ENCODE data around the gene GALT.
A peak's percentile ranks its signal among the peaks of the same experiment; 100 is the strongest.
"Not testable (repeated sequence)": the region's sequence is repeated elsewhere in the genome, so short reads cannot be mapped to it uniquely, and the experiment has no call there.

GALT gene

DNA sequence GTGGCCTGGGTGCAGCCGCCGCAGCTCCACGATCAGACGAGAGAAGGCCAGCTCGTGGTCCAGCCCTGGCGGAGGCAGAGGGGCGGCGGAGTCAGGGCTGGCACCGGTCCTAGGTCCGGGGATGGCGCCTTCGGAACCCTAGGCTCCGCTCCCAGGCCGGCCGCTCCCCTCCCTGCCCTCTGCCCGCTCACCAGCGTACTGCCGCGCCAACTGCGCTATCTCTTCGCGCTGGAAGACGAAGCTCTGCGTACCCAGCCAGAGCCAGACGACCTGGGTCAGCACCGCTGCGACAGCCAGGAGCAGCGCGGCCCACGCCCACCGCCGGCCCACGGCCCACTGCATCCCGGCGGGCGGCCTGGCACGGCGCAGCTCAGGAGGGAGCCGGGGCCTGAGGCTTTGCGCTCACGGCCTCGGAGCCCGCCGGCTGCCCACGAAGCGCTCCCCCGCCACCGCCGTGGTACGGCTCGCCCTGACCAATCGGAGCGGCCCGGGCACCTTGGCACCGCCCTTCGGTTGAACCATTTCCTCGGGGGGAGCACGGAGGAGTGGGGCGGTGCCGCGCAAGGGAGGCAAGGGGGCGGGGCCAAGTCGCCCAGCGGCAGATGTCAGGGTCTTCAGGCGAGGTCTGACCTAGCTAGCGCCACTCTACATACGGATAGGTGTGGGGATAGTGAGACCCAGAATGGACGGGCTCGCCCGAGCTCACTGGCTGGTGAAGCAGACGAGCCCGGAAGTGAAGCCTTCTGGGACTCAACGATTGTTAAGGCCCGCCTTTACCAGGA, 8.9 kb upstream of the GALT start, which contains the start of gene SIGMAR1:
SIGMAR1 (minus strand) TSS at position 432 of the 782 bp plus-strand sequence; CDS start at position 342, 90 bp downstream.
- Histone ChIP-seq H3K27ac (ENCODE audit: insufficient read depth, low read depth, low read length, poor library complexity, severe bottlenecking) (no peak within 1 kb of the TSS), H3K9me3 (ENCODE audit: control insufficient read depth, low read length) (no peaks in the 10 kb centered on the region), H3K4me1 (ENCODE audit: control insufficient read depth, insufficient read depth, low read length) (peaks cover 11% of the 10 kb centered on the region), H3K4me3 (ENCODE audit: insufficient read depth, low read depth, low read length) (peak within 1 kb of the TSS; percentile 66), H3K36me3 (ENCODE audit: control insufficient read depth, insufficient read depth, low read length) (no peaks in the 10 kb centered on the region), H3K27me3 (ENCODE audit: control insufficient read depth, insufficient read depth, low read length, poor library complexity, severe bottlenecking) (peaks cover 7% of the 10 kb centered on the region)
- 1% methylated on average over 74 of the region's 74 CpGs for WGBS, 2 experiments

DNA sequence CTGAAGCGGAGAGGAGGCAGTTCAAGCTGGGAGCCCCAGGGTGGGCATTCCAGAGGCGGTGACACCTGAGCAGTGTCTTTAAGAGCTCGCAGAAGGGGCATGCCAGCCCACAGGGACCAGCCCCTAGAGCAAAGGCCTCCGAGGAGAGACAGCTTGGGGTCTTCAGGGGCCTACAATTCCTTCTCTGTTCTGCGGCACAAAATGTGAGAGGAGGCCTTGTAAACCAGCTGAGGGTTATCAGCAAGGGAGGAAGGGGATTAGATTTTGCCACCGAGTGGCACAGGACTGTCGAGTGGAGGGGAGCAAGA, 8.4 kb upstream of the GALT start:
- Histone ChIP-seq H3K4me1 (ENCODE audit: control insufficient read depth, insufficient read depth, low read length) (peaks cover 11% of the 10 kb centered on the region), H3K27ac (ENCODE audit: insufficient read depth, low read depth, low read length, poor library complexity, severe bottlenecking) (no peak overlapping the region), H3K36me3 (ENCODE audit: control insufficient read depth, insufficient read depth, low read length) (no peaks in the 10 kb centered on the region), H3K9me3 (ENCODE audit: control insufficient read depth, low read length) (no peaks in the 10 kb centered on the region), H3K4me3 (ENCODE audit: insufficient read depth, low read depth, low read length) (peak overlapping the region; percentile 66), H3K27me3 (ENCODE audit: control insufficient read depth, insufficient read depth, low read length, poor library complexity, severe bottlenecking) (peaks cover 7% of the 10 kb centered on the region)
- 26% methylated on average over 7 of the region's 7 CpGs for WGBS, 2 experiments

DNA sequence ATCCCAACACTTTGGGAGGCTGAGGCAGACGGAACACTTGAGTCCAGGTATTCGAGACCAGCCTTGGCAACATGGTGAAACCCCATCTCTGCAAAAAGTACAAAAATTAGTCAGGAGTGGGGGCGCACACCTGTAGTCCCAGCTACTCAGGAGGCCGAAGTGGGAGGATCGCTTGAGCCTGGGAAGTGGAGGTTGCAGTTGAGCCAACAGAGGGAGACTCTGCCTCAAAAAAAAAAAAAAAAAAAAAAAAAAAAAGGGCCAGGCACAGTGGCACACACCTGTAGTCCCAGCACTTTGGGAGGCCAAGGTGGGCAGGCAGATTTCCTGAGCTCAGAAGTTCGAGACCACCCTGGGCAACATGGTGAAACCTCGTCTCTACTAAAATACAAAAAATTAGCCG, 7.2 kb upstream of the GALT start:
- H3K4me3 ChIP-seq (ENCODE audit: insufficient read depth, low read depth, low read length); H3K27ac ChIP-seq (ENCODE audit: insufficient read depth, low read depth, low read length, poor library complexity, severe bottlenecking); H3K4me1 ChIP-seq (ENCODE audit: control insufficient read depth, insufficient read depth, low read length); H3K27me3 ChIP-seq (ENCODE audit: control insufficient read depth, insufficient read depth, low read length, poor library complexity, severe bottlenecking); H3K9me3 ChIP-seq (ENCODE audit: control insufficient read depth, low read length); H3K36me3 ChIP-seq (ENCODE audit: control insufficient read depth, insufficient read depth, low read length): not testable (repeated sequence)
- WGBS, 2 experiments = 96 to 97% methylated on average over 8 of the region's 8 CpGs

DNA sequence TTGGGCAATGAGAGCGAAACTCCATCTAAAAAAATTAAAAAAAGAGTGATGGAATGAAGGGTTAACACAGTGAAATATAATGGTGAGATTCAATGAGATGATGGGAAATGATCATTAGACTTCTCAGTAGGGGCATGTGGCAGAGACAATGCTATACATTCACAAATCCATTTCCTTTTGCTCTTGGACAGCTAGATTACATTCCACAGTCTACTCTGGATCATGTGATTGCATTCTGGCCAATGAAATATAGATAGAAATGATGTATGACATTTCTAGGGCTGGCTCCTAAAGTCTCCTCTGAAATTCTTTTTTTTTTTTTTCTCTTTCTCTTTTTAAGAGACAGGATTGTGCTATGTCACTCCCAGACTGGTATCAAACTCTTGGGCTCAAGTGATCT, 3.8 kb upstream of the GALT start:
- H3K27ac ChIP-seq (ENCODE audit: insufficient read depth, low read depth, low read length, poor library complexity, severe bottlenecking) = no peak overlapping the region
- peaks cover 18% of the 10 kb centered on the region for H3K4me1 ChIP-seq (ENCODE audit: control insufficient read depth, insufficient read depth, low read length)
- H3K36me3 ChIP-seq (ENCODE audit: control insufficient read depth, insufficient read depth, low read length) = no peaks in the 10 kb centered on the region
- peaks cover 4% of the 10 kb centered on the region for H3K27me3 ChIP-seq (ENCODE audit: control insufficient read depth, insufficient read depth, low read length, poor library complexity, severe bottlenecking)
- 83 to 89% methylated on average over 1 of the region's 1 CpG for WGBS, 2 experiments
- no peak overlapping the region for H3K4me3 ChIP-seq (ENCODE audit: insufficient read depth, low read depth, low read length)
- H3K9me3 ChIP-seq (ENCODE audit: control insufficient read depth, low read length) = no peaks in the 10 kb centered on the region

DNA sequence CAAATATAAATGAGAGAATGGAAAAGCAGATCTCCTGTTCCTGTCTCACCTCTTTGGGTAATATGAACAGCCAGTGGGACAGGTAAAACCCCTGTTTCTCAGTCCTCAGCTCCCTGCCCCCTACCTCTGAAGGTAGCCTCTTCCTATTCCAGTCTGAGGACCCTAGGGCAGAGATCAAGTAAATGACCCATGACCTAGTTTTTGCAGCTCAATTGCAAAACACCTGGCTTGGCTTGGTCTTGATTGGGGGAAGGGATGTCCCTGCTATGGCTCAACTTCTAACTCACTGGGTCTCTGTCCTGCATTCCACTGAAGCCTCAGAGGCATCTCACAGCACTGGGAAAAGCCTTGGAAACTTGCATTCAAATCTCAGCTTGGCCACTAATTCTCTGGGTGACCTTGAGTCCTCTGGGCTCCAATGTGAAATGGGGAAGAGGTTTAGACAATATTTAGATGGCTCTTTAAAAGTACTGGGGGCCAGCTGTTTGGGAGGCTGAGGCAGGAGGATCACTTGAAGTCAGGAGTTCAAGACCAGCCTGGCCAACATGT, 1.6 kb upstream of the GALT start:
- Histone ChIP-seq H3K9me3 (ENCODE audit: control insufficient read depth, low read length) (no peaks in the 10 kb centered on the region), H3K4me1 (ENCODE audit: control insufficient read depth, insufficient read depth, low read length) (peaks cover 17% of the 10 kb centered on the region), H3K36me3 (ENCODE audit: control insufficient read depth, insufficient read depth, low read length) (peaks cover 7% of the 10 kb centered on the region), H3K4me3 (ENCODE audit: insufficient read depth, low read depth, low read length) (no peak overlapping the region), H3K27ac (ENCODE audit: insufficient read depth, low read depth, low read length, poor library complexity, severe bottlenecking) (no peak overlapping the region), H3K27me3 (ENCODE audit: control insufficient read depth, insufficient read depth, low read length, poor library complexity, severe bottlenecking) (no peaks in the 10 kb centered on the region)

DNA sequence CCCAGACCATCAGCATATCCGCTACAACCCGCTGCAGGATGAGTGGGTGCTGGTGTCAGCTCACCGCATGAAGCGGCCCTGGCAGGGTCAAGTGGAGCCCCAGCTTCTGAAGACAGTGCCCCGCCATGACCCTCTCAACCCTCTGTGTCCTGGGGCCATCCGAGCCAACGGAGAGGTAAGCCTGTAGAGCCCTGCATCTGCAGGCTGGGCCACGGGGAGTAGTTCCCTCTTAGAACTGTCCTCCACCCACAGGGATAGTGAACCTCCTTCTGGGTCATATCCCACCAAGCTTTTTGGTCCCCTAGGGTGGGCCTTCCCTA, 569 bp downstream of the GALT start:
- no peaks in the 10 kb centered on the region for H3K9me3 ChIP-seq (ENCODE audit: control insufficient read depth, low read length)
- peak overlapping the region; percentile 52 for H3K27ac ChIP-seq (ENCODE audit: insufficient read depth, low read depth, low read length, poor library complexity, severe bottlenecking)
- peaks cover 26% of the 10 kb centered on the region for H3K4me1 ChIP-seq (ENCODE audit: control insufficient read depth, insufficient read depth, low read length)
- WGBS, 2 experiments = 6 to 8% methylated on average over 8 of the region's 8 CpGs
- H3K36me3 ChIP-seq (ENCODE audit: control insufficient read depth, insufficient read depth, low read length) = peaks cover 7% of the 10 kb centered on the region
- peak overlapping the region; percentile 49 for H3K4me3 ChIP-seq (ENCODE audit: insufficient read depth, low read depth, low read length)
- H3K27me3 ChIP-seq (ENCODE audit: control insufficient read depth, insufficient read depth, low read length, poor library complexity, severe bottlenecking) = no peaks in the 10 kb centered on the region

DNA sequence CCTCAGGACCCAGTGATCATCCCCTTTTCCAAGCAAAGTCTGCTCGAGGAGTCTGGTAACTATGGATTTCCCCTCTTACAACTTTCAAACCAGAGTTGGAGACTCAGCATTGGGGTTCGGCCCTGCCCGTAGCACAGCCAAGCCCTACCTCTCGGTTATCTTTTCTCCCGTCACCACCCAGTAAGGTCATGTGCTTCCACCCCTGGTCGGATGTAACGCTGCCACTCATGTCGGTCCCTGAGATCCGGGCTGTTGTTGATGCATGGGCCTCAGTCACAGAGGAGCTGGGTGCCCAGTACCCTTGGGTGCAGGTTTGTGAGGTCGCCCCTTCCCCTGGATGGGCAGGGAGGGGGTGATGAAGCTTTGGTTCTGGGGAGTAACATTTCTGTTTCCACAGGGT, 1.2 kb downstream of the GALT start:
- Histone ChIP-seq H3K4me3 (ENCODE audit: insufficient read depth, low read depth, low read length) (peak overlapping the region; percentile 49), H3K9me3 (ENCODE audit: control insufficient read depth, low read length) (no peaks in the 10 kb centered on the region), H3K27me3 (ENCODE audit: control insufficient read depth, insufficient read depth, low read length, poor library complexity, severe bottlenecking) (no peaks in the 10 kb centered on the region), H3K4me1 (ENCODE audit: control insufficient read depth, insufficient read depth, low read length) (peaks cover 32% of the 10 kb centered on the region), H3K27ac (ENCODE audit: insufficient read depth, low read depth, low read length, poor library complexity, severe bottlenecking) (no peak overlapping the region), H3K36me3 (ENCODE audit: control insufficient read depth, insufficient read depth, low read length) (peaks cover 7% of the 10 kb centered on the region)
- WGBS, 2 experiments = 88 to 91% methylated on average over 10 of the region's 10 CpGs

DNA sequence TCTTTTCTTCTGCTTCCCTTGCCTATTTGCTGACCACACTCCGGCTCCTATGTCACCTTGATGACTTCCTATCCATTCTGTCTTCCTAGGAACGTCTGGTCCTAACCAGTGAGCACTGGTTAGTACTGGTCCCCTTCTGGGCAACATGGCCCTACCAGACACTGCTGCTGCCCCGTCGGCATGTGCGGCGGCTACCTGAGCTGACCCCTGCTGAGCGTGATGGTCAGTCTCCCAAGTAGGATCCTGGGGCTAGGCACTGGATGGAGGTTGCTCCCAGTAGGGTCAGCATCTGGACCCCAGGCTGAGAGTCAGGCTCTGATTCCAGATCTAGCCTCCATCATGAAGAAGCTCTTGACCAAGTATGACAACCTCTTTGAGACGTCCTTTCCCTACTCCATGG, 2.2 kb downstream of the GALT start:
- Histone ChIP-seq H3K27ac (ENCODE audit: insufficient read depth, low read depth, low read length, poor library complexity, severe bottlenecking) (no peak overlapping the region), H3K36me3 (ENCODE audit: control insufficient read depth, insufficient read depth, low read length) (peaks cover 7% of the 10 kb centered on the region), H3K4me3 (ENCODE audit: insufficient read depth, low read depth, low read length) (no peak overlapping the region), H3K27me3 (ENCODE audit: control insufficient read depth, insufficient read depth, low read length, poor library complexity, severe bottlenecking) (no peaks in the 10 kb centered on the region), H3K4me1 (ENCODE audit: control insufficient read depth, insufficient read depth, low read length) (peaks cover 42% of the 10 kb centered on the region), H3K9me3 (ENCODE audit: control insufficient read depth, low read length) (no peaks in the 10 kb centered on the region)
- WGBS, 2 experiments = 94 to 96% methylated on average over 8 of the region's 8 CpGs

DNA sequence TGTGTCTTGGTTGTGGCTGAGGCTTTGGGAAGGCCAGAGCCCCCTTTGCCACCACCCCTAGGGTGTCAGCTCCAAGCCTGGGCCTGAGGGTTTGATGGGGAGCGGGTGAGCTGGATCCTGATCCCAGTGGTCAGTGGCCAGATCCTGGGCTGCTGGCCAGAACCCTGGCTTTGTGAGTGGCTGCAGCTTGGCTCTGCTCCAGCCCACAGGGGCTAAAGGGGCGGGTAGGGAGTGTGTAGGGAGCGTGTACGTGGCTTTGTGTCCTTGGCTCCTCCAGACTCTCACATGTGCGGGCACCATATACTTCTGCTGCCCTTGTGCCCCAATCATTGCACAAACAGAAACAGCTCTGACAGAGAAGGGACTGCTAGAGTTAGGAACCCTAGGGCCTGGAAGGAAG, 4.3 kb downstream of the GALT start:
- Histone ChIP-seq H3K27ac (ENCODE audit: insufficient read depth, low read depth, low read length, poor library complexity, severe bottlenecking) (no peak overlapping the region), H3K4me3 (ENCODE audit: insufficient read depth, low read depth, low read length) (no peak overlapping the region), H3K27me3 (ENCODE audit: control insufficient read depth, insufficient read depth, low read length, poor library complexity, severe bottlenecking) (no peaks in the 10 kb centered on the region), H3K36me3 (ENCODE audit: control insufficient read depth, insufficient read depth, low read length) (peaks cover 7% of the 10 kb centered on the region), H3K9me3 (ENCODE audit: control insufficient read depth, low read length) (no peaks in the 10 kb centered on the region), H3K4me1 (ENCODE audit: control insufficient read depth, insufficient read depth, low read length) (peaks cover 51% of the 10 kb centered on the region)
- WGBS, 2 experiments = 89 to 93% methylated on average over 5 of the region's 5 CpGs

DNA sequence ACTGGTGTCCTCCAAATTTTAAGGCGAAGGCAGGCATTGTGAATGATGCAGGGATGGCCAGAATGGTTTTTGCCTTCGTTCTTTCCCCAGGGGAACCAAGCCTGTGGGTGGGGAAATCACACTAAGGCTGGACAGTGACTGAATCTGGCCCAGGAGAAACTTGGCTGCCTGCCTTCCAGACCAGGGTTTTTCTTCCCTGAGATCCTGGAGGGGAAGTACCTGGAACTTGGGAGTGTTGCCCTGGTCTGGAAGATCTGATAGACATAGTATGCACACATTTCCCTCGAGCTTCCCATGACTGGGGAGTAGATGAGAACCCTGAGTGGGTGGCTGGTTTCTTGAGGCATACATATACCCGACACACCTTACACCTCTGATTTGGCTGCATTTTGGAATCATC, 4.8 kb downstream of the GALT start:
- Histone ChIP-seq H3K4me3 (ENCODE audit: insufficient read depth, low read depth, low read length) (peak overlapping the region; percentile 30), H3K27me3 (ENCODE audit: control insufficient read depth, insufficient read depth, low read length, poor library complexity, severe bottlenecking) (no peaks in the 10 kb centered on the region), H3K4me1 (ENCODE audit: control insufficient read depth, insufficient read depth, low read length) (peaks cover 47% of the 10 kb centered on the region), H3K27ac (ENCODE audit: insufficient read depth, low read depth, low read length, poor library complexity, severe bottlenecking) (no peak overlapping the region), H3K36me3 (ENCODE audit: control insufficient read depth, insufficient read depth, low read length) (peaks cover 7% of the 10 kb centered on the region), H3K9me3 (ENCODE audit: control insufficient read depth, low read length) (no peaks in the 10 kb centered on the region)
- WGBS, 2 experiments = 87 to 89% methylated on average over 4 of the region's 4 CpGs
